Measurements from ENCODE around the gene CALHM1.
A peak's percentile ranks its signal among the peaks of the same experiment; 100 is the strongest.

CALHM1 gene

DNA sequence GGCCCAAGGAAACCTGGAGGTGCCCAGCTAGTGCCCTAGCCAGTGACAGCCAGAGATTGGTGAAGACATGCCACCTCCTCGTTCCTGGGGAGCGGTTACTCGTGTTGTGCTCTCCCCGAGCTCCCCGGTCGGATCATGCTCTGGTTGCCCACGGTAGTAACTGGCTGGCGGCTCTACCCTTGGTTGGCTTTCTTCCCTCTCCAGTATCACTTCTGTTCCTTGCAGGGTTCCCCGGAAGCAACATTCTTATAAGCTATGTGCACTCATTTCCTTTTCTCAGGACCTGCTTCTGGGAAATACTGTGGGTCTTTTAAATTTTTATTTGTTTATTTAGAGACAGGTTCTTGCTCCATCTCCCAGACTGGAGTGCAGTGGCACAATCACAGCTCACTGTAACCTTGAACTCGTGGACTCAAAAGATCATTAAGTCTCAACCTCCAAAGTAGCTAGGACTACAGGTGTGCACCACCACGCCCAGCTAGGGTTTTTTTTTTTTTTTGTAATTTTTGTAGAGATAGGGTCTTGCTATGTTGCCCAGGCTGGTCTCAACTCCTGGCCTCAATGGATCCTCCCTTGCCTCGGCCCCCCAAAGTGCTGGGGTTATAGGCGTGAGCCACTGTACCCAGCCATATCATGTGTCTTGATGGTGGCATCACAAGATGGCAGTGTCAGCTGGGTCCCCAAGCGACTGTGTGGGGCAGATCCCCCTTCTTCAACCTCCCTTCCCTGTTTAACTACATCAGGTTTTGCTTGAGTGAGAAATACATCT lies 6.9 kb upstream of the CALHM1 start:
- no peaks in the 10 kb centered on the region for H3K9me3 ChIP-seq (ENCODE audit: control insufficient read depth, insufficient read depth, low read length)
- no peaks in the 10 kb centered on the region for H3K36me3 ChIP-seq (ENCODE audit: control insufficient read depth, insufficient read depth, low read length)
- no peak overlapping the region for H3K9ac ChIP-seq (ENCODE audit: low read depth, low read length)
- H3K27me3 ChIP-seq (ENCODE audit: control insufficient read depth, insufficient read depth, low read length): no peaks in the 10 kb centered on the region
- H3K4me1 ChIP-seq (ENCODE audit: control insufficient read depth, insufficient read depth, low read length): no peaks in the 10 kb centered on the region
- no peak overlapping the region for H3K4me3 ChIP-seq (ENCODE audit: low read depth, low read length)

GRCh38 chr10:103463499-103463898 lies 4.8 kb upstream of the CALHM1 start:
- Histone ChIP-seq H3K4me3 (ENCODE audit: low read depth, low read length) (no peak overlapping the region), H3K4me1 (ENCODE audit: control insufficient read depth, insufficient read depth, low read length) (peaks cover 3% of the 10 kb centered on the region), H3K36me3 (ENCODE audit: control insufficient read depth, insufficient read depth, low read length) (no peaks in the 10 kb centered on the region), H3K9me3 (ENCODE audit: control insufficient read depth, insufficient read depth, low read length) (no peaks in the 10 kb centered on the region), H3K27me3 (ENCODE audit: control insufficient read depth, insufficient read depth, low read length) (no peaks in the 10 kb centered on the region), H3K9ac (ENCODE audit: low read depth, low read length) (no peak overlapping the region)

DNA sequence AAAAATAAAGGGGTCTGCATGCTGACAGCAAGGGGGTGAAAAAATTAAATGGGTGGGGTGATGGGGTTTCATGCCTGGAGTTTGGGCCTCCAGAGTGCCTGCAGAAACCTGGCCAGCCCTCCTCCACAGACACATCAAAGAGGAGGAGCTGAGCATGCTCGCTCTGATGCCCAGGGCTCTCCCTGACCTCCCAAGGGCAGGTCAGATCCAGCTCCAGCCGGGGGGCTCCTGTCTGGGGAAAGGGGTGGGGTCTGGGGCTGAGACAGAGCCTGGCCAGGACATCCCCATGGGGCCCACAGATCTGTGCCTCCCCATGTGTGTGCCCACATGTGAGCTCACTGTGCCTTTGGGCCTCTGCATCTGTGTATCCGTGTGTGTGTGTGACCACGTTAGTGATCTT lies 915 bp upstream of the CALHM1 start:
- Histone ChIP-seq H3K27me3 (ENCODE audit: control insufficient read depth, insufficient read depth, low read length) (no peaks in the 10 kb centered on the region), H3K9ac (ENCODE audit: low read depth, low read length) (no peak overlapping the region), H3K9me3 (ENCODE audit: control insufficient read depth, insufficient read depth, low read length) (no peaks in the 10 kb centered on the region), H3K4me1 (ENCODE audit: control insufficient read depth, insufficient read depth, low read length) (peaks cover 3% of the 10 kb centered on the region), H3K36me3 (ENCODE audit: control insufficient read depth, insufficient read depth, low read length) (no peaks in the 10 kb centered on the region), H3K4me3 (ENCODE audit: low read depth, low read length) (no peak overlapping the region)

GRCh38 chr10:103457896-103458583 lies 660 bp downstream of the CALHM1 start:
- no peak overlapping the region for H3K4me3 ChIP-seq (ENCODE audit: low read depth, low read length)
- peaks cover 3% of the 10 kb centered on the region for H3K4me1 ChIP-seq (ENCODE audit: control insufficient read depth, insufficient read depth, low read length)
- no peak overlapping the region for H3K9ac ChIP-seq (ENCODE audit: low read depth, low read length)
- no peaks in the 10 kb centered on the region for H3K9me3 ChIP-seq (ENCODE audit: control insufficient read depth, insufficient read depth, low read length)
- H3K27me3 ChIP-seq (ENCODE audit: control insufficient read depth, insufficient read depth, low read length): no peaks in the 10 kb centered on the region
- H3K36me3 ChIP-seq (ENCODE audit: control insufficient read depth, insufficient read depth, low read length): no peaks in the 10 kb centered on the region

GRCh38 chr10:103457176-103457712 lies 1.5 kb downstream of the CALHM1 start:
- Histone ChIP-seq H3K4me3 (ENCODE audit: low read depth, low read length) (no peak overlapping the region), H3K9me3 (ENCODE audit: control insufficient read depth, insufficient read depth, low read length) (no peaks in the 10 kb centered on the region), H3K9ac (ENCODE audit: low read depth, low read length) (no peak overlapping the region), H3K27me3 (ENCODE audit: control insufficient read depth, insufficient read depth, low read length) (no peaks in the 10 kb centered on the region), H3K4me1 (ENCODE audit: control insufficient read depth, insufficient read depth, low read length) (peaks cover 7% of the 10 kb centered on the region), H3K36me3 (ENCODE audit: control insufficient read depth, insufficient read depth, low read length) (no peaks in the 10 kb centered on the region)

DNA sequence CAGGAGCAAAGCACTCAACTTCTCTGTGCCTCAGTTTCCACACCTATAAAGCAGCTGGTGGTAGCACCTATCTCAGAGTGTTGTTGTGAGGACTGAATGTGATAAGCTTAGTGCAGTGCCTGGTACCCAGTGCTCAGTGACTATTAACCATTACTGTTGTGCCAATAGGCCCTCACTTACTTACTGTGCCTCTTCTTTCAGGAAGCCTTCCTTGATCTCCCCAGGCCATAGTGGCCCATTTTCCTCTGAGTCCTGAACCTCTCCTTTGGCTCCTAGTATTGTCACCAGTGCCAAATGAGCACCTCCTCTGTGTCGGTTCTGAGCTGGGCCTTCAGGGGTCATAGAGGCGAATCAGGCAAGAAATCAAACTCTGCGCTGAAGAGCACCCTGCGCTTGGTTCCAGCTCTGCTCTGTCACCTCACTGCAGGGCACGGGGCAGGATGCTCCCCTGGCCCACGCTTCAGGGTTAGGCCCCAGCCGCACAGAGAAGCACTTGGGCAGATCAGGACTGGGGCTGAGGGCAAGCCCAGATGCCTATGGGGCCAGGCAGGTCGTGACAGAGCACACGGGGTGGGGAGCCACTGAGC lies 2.5 kb downstream of the CALHM1 start:
- Histone ChIP-seq H3K9me3 (ENCODE audit: control insufficient read depth, insufficient read depth, low read length) (no peaks in the 10 kb centered on the region), H3K4me3 (ENCODE audit: low read depth, low read length) (no peak overlapping the region), H3K36me3 (ENCODE audit: control insufficient read depth, insufficient read depth, low read length) (no peaks in the 10 kb centered on the region), H3K9ac (ENCODE audit: low read depth, low read length) (no peak overlapping the region), H3K27me3 (ENCODE audit: control insufficient read depth, insufficient read depth, low read length) (no peaks in the 10 kb centered on the region), H3K4me1 (ENCODE audit: control insufficient read depth, insufficient read depth, low read length) (peaks cover 9% of the 10 kb centered on the region)

DNA sequence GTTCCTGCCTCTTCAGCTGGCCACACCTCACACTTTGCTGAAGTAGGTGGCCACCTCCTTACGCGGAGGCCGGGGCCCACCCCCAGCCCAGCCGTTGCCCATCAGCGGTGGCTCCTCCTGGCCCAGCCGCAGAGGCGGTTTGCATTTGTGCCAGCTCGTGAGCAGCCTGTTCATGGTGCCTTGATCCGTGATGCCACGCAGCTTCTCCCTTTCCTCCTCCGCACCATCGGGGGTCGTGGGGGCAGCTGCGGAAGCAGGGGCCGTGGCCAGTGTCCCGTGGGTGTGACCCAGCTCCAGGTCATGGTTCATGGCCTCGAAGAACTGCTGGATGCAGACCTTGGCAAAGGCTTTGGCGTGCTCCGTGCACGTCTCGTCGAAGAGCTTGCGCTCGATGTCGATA lies 3.5 kb downstream of the CALHM1 start:
- Histone ChIP-seq H3K9ac (ENCODE audit: low read depth, low read length) (no peak overlapping the region), H3K36me3 (ENCODE audit: control insufficient read depth, insufficient read depth, low read length) (no peaks in the 10 kb centered on the region), H3K27me3 (ENCODE audit: control insufficient read depth, insufficient read depth, low read length) (no peaks in the 10 kb centered on the region), H3K4me3 (ENCODE audit: low read depth, low read length) (no peak overlapping the region), H3K9me3 (ENCODE audit: control insufficient read depth, insufficient read depth, low read length) (no peaks in the 10 kb centered on the region), H3K4me1 (ENCODE audit: control insufficient read depth, insufficient read depth, low read length) (peaks cover 11% of the 10 kb centered on the region)

- Histone ChIP-seq H3K4me1 (ENCODE audit: control insufficient read depth, insufficient read depth, low read length) (peaks cover 8% of the 10 kb centered on the region), H3K36me3 (ENCODE audit: control insufficient read depth, insufficient read depth, low read length) (no peaks in the 10 kb centered on the region), H3K4me3 (ENCODE audit: low read depth, low read length) (no peak overlapping the region), H3K27me3 (ENCODE audit: control insufficient read depth, insufficient read depth, low read length) (no peaks in the 10 kb centered on the region), H3K9ac (ENCODE audit: low read depth, low read length) (no peak overlapping the region), H3K9me3 (ENCODE audit: control insufficient read depth, insufficient read depth, low read length) (no peaks in the 10 kb centered on the region)
Measured at GRCh38 chr10:103454026-103454425, 4.7 kb downstream of the CALHM1 start.

DNA sequence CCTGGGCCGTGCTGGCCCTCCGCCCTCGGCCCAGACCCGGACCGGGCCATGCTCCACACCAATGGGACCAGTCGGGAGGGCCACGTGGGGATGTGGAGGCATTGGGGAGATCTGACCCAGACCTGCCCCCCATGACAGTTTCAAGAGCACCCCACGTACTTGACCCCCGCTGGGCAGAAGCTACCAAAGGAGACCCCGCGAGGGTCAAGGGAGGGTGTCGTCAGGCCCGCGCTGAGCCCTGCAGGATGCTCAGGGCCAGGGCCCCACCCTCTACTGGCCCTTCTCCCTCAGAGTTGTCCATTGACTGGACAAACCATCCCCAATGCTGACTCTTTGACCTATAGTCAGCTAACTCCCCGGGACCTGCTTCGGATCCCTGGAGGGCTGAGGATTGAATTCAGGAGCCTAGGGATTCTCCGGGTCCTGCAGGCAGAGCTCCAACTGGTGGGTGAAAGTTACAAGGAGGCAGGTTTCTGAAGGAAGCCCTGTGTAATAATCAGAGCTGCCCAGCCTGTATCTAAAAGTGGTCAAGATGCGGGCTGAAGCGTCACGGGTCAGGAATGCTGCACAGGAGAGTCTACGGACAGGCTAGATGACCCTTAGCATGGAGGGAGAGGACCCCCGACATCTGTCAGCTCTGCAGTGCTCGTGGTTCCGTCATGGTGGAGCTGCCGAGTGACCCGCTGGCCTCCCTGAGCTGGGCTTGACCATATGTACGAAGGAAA lies 6.0 kb downstream of the CALHM1 start:
- Histone ChIP-seq H3K9ac (ENCODE audit: low read depth, low read length) (no peak overlapping the region), H3K4me1 (ENCODE audit: control insufficient read depth, insufficient read depth, low read length) (peaks cover 8% of the 10 kb centered on the region), H3K9me3 (ENCODE audit: control insufficient read depth, insufficient read depth, low read length) (no peaks in the 10 kb centered on the region), H3K36me3 (ENCODE audit: control insufficient read depth, insufficient read depth, low read length) (no peaks in the 10 kb centered on the region), H3K4me3 (ENCODE audit: low read depth, low read length) (peak overlapping the region; percentile 39), H3K27me3 (ENCODE audit: control insufficient read depth, insufficient read depth, low read length) (no peaks in the 10 kb centered on the region)

DNA sequence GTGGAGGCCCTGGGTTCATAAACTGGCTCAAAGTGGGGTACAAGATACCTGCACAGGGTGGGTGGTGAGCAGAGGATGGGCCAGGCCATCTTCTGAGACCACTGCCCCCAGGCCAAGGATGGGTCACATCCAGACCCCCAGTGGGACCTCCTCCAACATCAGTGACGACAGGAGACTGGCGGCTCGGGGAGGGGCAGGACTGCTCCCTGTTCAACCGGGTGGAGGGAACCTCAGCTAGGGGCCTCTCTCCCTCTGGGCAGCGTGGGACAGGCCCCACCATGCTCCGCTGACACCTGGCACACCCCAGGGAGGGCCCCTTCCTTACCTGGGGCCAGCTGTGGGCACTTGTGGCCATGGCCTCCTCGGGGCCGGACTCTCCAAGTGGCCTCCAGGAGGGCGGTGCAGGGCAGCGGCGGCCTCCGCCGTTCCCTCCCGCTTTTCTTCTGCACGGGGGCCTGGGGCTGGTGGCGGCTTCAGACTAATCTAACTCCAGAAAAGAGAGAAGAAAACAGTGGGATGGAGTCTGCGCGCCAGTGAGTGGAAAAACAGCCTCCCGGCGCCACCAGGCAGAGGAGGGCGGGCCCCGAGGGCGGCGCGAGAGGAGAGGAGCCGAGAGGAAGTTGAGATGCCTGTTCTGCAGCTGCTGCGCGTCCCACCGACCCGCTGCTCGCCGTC lies 6.7 kb downstream of the CALHM1 start, which contains the start of gene CALHM2:
TSS of gene CALHM2 (minus strand) at position 540 of the 675 bp plus-strand sequence. CDS start 2,429 bp downstream, outside the sequence.
- H3K4me3 ChIP-seq (ENCODE audit: low read depth, low read length): peak within 1 kb of the TSS; percentile 39
- no peaks in the 10 kb centered on the region for H3K9me3 ChIP-seq (ENCODE audit: control insufficient read depth, insufficient read depth, low read length)
- H3K9ac ChIP-seq (ENCODE audit: low read depth, low read length): peak within 1 kb of the TSS; percentile 47

More for the DNA sequence above, 6.7 kb downstream of the CALHM1 start, which contains the start of gene CALHM2:
- Histone ChIP-seq H3K27me3 (ENCODE audit: control insufficient read depth, insufficient read depth, low read length) (no peaks in the 10 kb centered on the region), H3K4me1 (ENCODE audit: control insufficient read depth, insufficient read depth, low read length) (peaks cover 8% of the 10 kb centered on the region), H3K36me3 (ENCODE audit: control insufficient read depth, insufficient read depth, low read length) (no peaks in the 10 kb centered on the region)
